Lower lobe of right lung (tissue), 2 donors: ENCODE measurements around the gene HMCN2. TPM values are rescaled to one million over a fixed set of nuclear protein-coding genes. Genes with fewer than 3 reads are reported as not detected.
A peak's percentile ranks its signal among the peaks of the same experiment; 100 is the strongest.
"Not testable (repeated sequence)": the region's sequence is repeated elsewhere in the genome, so short reads cannot be mapped to it uniquely, and the experiment has no call there.

Experiments used
- ATAC-seq, 2 donors: fragments of 200-7000 bp; cut with Tn5 transposase; one replicate each; pipeline ENCODE4 v1.9.1; 2020 to 2022; ENCODE audit warnings: mild to moderate bottlenecking in 2 of 2, moderate library complexity in 2 of 2
- DNase-seq: peaks from one replicate; pipeline ENCODE4 v3.0.0-alpha.2; 2020
- H3K27ac ChIP-seq: fragments of 200-600 bp; one replicate; pipeline ENCODE4 v1.8.0; 2022
- H3K27me3 ChIP-seq: fragments of 200-600 bp; one replicate; pipeline ENCODE4 v1.8.0; 2022; ENCODE audit warnings: low read depth
- H3K36me3 ChIP-seq: fragments of 200-600 bp; one replicate; pipeline ENCODE4 v1.8.0; 2022; ENCODE audit warnings: mild to moderate bottlenecking
- H3K4me1 ChIP-seq: fragments of 200-600 bp; one replicate; pipeline ENCODE4 v1.8.0; 2022
- H3K4me3 ChIP-seq: fragments of 200-600 bp; one replicate; pipeline ENCODE4 v1.8.0; 2022; ENCODE audit warnings: mild to moderate bottlenecking
- H3K9me3 ChIP-seq: fragments of 200-600 bp; one replicate; pipeline ENCODE4 v1.8.0; 2022
- intact Hi-C: fragments of 100-400 bp; cut with DNase I; formaldehyde crosslinking; loops from one replicate; pipeline ENCODE4 v1.11.0; 2022
- total RNA-seq: library from RNA; stranded (reverse); fragmentation: NEBNext Ultra II Directional; extraction: Animal tissue kit (Norgen Biotek cat#: 25700); gene quantifications from one replicate; pipeline ENCODE4 v1.2.1, GENCODE V29; 2021
- TF ChIP-seq, protein P1 (sequence below): fragments of 200-600 bp; IDR thresholded peaks from one replicate; pipeline ENCODE4 v1.8.0; 2022; ENCODE audit warnings: antibody characterized with exemption, mild to moderate bottlenecking
- donor health status: DM: no; HTN: yes; CAD: no; lungs with severe emphysema.

The HMCN2 gene
- total RNA-seq, 1 donor from 2014 or later: 4.7 TPM

DNA sequence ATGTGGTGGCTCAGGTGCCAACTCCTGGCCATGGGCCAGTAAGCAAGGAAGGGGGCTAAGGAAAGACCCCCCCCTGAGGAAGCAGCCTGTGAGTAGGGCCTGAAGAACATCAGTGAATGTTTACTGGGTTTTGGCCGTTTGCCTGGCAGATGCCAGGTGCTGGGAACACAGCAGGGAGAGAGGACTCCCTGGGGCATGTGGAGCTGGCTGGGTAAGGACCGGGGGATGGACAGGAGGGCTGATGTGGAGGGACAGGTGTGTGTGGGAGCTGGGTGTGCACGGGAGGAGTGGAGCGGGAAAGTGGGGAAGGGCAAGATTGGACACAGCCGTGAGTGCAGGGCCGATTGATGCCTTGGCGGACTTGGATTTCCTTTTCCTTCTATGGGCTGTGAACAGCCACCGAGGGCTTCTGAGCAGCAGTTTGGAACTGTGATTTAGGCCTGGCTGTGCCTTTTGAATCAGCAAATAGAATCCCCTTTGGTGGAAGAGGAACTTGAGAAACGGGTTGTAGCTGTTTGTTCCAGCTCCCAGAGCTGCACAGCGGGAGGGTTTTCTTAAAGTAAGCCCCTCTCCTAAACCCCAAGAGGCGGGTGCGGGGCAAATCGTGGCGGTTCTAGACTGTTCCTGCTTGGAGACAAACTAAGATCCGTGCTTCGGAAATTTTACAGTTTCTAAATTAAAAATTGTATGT lies 3.1 kb downstream of the HMCN2 start:
- TF ChIP-seq, protein P1, sequence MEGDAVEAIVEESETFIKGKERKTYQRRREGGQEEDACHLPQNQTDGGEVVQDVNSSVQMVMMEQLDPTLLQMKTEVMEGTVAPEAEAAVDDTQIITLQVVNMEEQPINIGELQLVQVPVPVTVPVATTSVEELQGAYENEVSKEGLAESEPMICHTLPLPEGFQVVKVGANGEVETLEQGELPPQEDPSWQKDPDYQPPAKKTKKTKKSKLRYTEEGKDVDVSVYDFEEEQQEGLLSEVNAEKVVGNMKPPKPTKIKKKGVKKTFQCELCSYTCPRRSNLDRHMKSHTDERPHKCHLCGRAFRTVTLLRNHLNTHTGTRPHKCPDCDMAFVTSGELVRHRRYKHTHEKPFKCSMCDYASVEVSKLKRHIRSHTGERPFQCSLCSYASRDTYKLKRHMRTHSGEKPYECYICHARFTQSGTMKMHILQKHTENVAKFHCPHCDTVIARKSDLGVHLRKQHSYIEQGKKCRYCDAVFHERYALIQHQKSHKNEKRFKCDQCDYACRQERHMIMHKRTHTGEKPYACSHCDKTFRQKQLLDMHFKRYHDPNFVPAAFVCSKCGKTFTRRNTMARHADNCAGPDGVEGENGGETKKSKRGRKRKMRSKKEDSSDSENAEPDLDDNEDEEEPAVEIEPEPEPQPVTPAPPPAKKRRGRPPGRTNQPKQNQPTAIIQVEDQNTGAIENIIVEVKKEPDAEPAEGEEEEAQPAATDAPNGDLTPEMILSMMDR: no peak
- no peak for DNase-seq

DNA sequence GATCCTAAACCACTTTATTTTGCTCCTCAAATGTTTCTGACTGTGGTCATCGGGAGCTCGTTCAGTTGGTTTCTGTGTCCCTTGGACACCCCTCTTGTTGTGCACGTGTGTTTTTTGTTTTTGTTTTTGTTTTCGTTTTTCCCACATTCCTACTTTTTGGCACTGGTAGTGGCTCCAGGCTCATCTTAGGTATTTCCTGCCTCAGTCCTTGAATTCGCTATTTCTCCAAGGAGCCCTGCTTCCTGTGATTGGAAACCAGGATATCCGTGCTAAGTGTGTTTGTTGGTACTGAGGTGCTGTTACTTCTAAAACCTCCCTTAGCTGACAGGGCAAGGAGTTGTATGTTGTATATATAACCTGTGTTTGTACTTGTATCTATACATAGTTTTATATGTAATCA lies 5.9 kb downstream of the HMCN2 start:
- Histone ChIP-seq H3K4me3 (no peak overlapping the region), H3K9me3 (no peaks in the 10 kb centered on the region), H3K27me3 (peaks cover 25% of the 10 kb centered on the region), H3K4me1 (peaks cover 12% of the 10 kb centered on the region), H3K36me3 (no peaks in the 10 kb centered on the region), H3K27ac (peak overlapping the region; percentile 38)
- DNase-seq: no peak
- no peak for ATAC-seq
- intact Hi-C loops: no loop called here
- TF ChIP-seq, protein P1: no peak

More for the DNA sequence above, 3.1 kb downstream of the HMCN2 start:
- Histone ChIP-seq H3K9me3 (no peaks in the 10 kb centered on the region), H3K27ac (peak overlapping the region; percentile 41), H3K27me3 (peaks cover 46% of the 10 kb centered on the region), H3K4me3 (no peak overlapping the region), H3K4me1 (peaks cover 24% of the 10 kb centered on the region), H3K36me3 (no peaks in the 10 kb centered on the region)
- no peak for ATAC-seq
- intact Hi-C loops: no loop called here

DNA sequence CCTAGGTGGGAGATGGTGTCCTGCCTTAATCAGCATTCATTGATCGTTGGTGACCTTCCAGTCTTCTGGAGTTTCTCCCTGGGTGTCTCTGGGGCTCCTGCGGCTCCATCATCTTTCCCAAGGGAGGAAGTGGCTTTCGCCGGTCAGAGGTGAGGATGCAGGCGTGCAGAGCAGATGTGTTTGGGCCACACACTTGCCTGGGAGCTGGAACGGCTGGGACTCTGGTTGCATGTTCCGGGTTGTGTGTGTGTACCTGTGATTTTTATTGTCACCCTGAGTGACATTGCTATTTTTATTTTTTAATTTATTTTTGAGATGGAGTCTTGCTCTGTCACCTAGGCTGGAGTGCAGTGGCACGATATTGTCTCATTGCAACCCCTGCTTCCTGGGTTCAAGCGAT lies 9.6 kb downstream of the HMCN2 start:
- Histone ChIP-seq H3K27ac (no peak overlapping the region), H3K9me3 (no peaks in the 10 kb centered on the region), H3K4me1 (no peaks in the 10 kb centered on the region), H3K36me3 (no peaks in the 10 kb centered on the region), H3K4me3 (no peak overlapping the region), H3K27me3 (peaks cover 6% of the 10 kb centered on the region)
- intact Hi-C loops: no loop called here
- no peak for DNase-seq
- ATAC-seq: no peak
- TF ChIP-seq, protein P1: no peak

DNA sequence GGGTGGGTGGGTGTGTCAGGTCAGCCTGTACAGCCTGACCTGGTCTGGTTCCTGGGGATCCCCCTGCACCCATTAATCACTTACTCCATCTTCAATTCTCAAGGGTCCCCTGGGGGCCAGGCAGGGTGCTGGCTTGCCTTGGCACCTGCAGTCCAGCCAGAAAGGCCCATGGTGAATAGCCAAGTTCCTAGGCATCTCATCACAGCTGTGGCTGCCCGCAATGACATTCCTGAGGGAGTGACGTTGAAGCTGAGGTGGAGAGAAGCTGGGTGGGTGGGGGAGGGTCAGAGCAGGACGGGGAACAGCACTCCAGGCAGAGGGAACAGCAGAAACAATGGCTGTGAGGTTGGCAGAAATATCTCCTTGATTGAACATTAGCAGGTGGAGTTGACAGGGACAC lies 10.6 kb downstream of the HMCN2 start:
- intact Hi-C loops: no loop called here
- no peak for ATAC-seq
- Histone ChIP-seq H3K27me3 (peaks cover 9% of the 10 kb centered on the region), H3K36me3 (no peaks in the 10 kb centered on the region), H3K4me3 (no peak overlapping the region), H3K9me3 (no peaks in the 10 kb centered on the region), H3K4me1 (no peaks in the 10 kb centered on the region), H3K27ac (no peak overlapping the region)
- TF ChIP-seq, protein P1: no peak
- no peak for DNase-seq

DNA sequence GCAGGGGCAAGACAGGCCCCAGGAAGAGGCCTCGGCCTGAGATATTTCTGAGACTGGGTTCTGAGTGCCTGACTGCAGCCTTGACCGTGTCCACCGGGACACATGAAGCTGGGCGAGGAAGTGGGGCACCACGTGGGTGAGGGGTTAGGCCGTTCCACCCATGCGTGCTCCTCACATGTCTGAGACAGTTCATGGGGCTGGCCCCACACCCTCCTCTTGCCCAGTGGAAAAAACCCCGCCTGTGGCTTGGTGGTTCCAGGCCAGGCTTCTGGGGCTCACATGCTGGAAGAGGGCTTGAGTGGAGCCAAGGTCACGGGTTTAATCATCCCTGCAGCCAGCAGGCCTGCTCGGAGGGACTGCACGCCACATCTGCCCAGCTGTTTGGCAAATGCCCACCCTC lies 11.4 kb downstream of the HMCN2 start:
- no peak overlapping the region for H3K27ac ChIP-seq
- ATAC-seq: no peak
- H3K4me1 ChIP-seq: peaks cover 2% of the 10 kb centered on the region
- intact Hi-C loops: no loop called here
- H3K9me3 ChIP-seq: no peaks in the 10 kb centered on the region
- peaks cover 9% of the 10 kb centered on the region for H3K27me3 ChIP-seq
- TF ChIP-seq, protein P1: no peak
- no peak overlapping the region for H3K4me3 ChIP-seq
- DNase-seq: no peak
- H3K36me3 ChIP-seq: no peaks in the 10 kb centered on the region

DNA sequence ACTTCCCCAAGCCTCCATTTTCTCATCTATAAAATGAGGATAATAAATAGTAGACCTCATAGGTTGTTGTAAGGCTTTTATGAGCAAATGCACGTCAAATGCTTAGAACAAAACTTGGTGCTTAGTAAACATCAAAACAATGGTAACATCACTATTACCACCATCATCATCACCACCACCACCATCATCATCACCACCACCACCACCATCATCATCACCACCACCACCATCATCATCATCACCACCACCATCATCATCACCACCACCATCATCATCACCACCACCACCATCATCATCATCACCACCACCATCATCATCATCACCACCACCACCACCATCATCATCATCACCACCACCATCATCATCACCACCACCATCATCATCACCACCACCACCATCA lies 12.0 kb downstream of the HMCN2 start:
- DNase-seq, H3K36me3 ChIP-seq, H3K9me3 ChIP-seq, ATAC-seq, intact Hi-C loops, H3K27me3 ChIP-seq, H3K4me3 ChIP-seq, H3K4me1 ChIP-seq, H3K27ac ChIP-seq: not testable (repeated sequence)
